ENCODE results near the gene AGBL1. TPM values are rescaled to one million over a fixed set of nuclear protein-coding genes. Genes with fewer than 3 reads are reported as not detected.

Gene AGBL1
- total RNA-seq, 3 donors from 2014 or later (not counting 1 experiment from before 2014, with no cell fraction given), result not detected

GRCh38 chr15:86259589-86259988 is 179.9 kb downstream of the AGBL1 start:
- no peaks in the 10 kb centered on the region for H3K36me3 Mint-ChIP-seq
- Histone ChIP-seq H3K4me1 (ENCODE audit: control insufficient read depth, insufficient read depth, low read length) (no peaks in the 10 kb centered on the region), H3K4me3 (ENCODE audit: low read length) (no peak overlapping the region), H3K36me3 (ENCODE audit: control insufficient read depth, insufficient read depth, low read length) (no peaks in the 10 kb centered on the region), H3K27me3 (ENCODE audit: control insufficient read depth, insufficient read depth, low read length) (no peaks in the 10 kb centered on the region), H3K27ac (ENCODE audit: low read length) (no peak overlapping the region), H3K9me3 (ENCODE audit: control insufficient read depth, insufficient read depth, low read length) (no peaks in the 10 kb centered on the region)
- H3K27ac Mint-ChIP-seq, result no peak overlapping the region
- intact Hi-C loops (cut with micrococcal nuclease), result no loop called here
- H3K4me3 Mint-ChIP-seq, result no peak overlapping the region
- TF ChIP-seq CTCF (IDR thresholded peaks at IDR 0.05), result no peak
- H3K9me3 Mint-ChIP-seq, result peaks cover 0 to 2% of the 10 kb centered on the region in 2 donors
- DNase-seq (no peak), ATAC-seq (no peak)
- no peaks in the 10 kb centered on the region for H3K4me1 Mint-ChIP-seq
- peaks cover 7 to 10% of the 10 kb centered on the region in 2 donors for H3K27me3 Mint-ChIP-seq (ENCODE audit: low read depth in 2 of 2)
- WGBS (ENCODE audit: insufficient coverage), result 89% methylated on average over 4 of the region's 5 CpGs

GRCh38 chr15:86263230-86263629 is 183.6 kb downstream of the AGBL1 start:
- Mint-ChIP-seq H3K4me3 (no peak overlapping the region), H3K4me1 (no peaks in the 10 kb centered on the region), H3K27me3 (ENCODE audit: low read depth in 2 of 2) (peaks cover 7 to 11% of the 10 kb centered on the region in 2 donors), H3K9me3 (peaks cover 0 to 2% of the 10 kb centered on the region in 2 donors), H3K27ac (no peak overlapping the region), H3K36me3 (no peaks in the 10 kb centered on the region)
- Histone ChIP-seq H3K4me1 (ENCODE audit: control insufficient read depth, insufficient read depth, low read length) (no peaks in the 10 kb centered on the region), H3K36me3 (ENCODE audit: control insufficient read depth, insufficient read depth, low read length) (no peaks in the 10 kb centered on the region), H3K4me3 (ENCODE audit: low read length) (no peak overlapping the region), H3K9me3 (ENCODE audit: control insufficient read depth, insufficient read depth, low read length) (no peaks in the 10 kb centered on the region), H3K27ac (ENCODE audit: low read length) (no peak overlapping the region), H3K27me3 (ENCODE audit: control insufficient read depth, insufficient read depth, low read length) (no peaks in the 10 kb centered on the region)
- 82% methylated on average over 2 of the region's 2 CpGs for WGBS (ENCODE audit: insufficient coverage)
- DNase-seq (no peak), ATAC-seq (no peak)
- intact Hi-C loops (cut with micrococcal nuclease), result no loop called here
- TF ChIP-seq CTCF (IDR thresholded peaks at IDR 0.05), result no peak

- Mint-ChIP-seq H3K9me3 (no peaks in the 10 kb centered on the region), H3K27me3 (ENCODE audit: low read depth in 2 of 2) (peaks cover 0 to 5% of the 10 kb centered on the region in 2 donors), H3K36me3 (no peaks in the 10 kb centered on the region), H3K27ac (no peak overlapping the region), H3K4me1 (peaks cover 0 to 5% of the 10 kb centered on the region in 2 donors), H3K4me3 (no peak overlapping the region)
- Histone ChIP-seq H3K27ac (ENCODE audit: low read length) (no peak overlapping the region), H3K4me3 (ENCODE audit: low read length) (no peak overlapping the region), H3K9me3 (ENCODE audit: control insufficient read depth, insufficient read depth, low read length) (no peaks in the 10 kb centered on the region), H3K36me3 (ENCODE audit: control insufficient read depth, insufficient read depth, low read length) (no peaks in the 10 kb centered on the region), H3K27me3 (ENCODE audit: control insufficient read depth, insufficient read depth, low read length) (no peaks in the 10 kb centered on the region), H3K4me1 (ENCODE audit: control insufficient read depth, insufficient read depth, low read length) (no peaks in the 10 kb centered on the region)
- ATAC-seq, result no peak
- 82% methylated on average over 5 of the region's 6 CpGs for WGBS (ENCODE audit: insufficient coverage)
- intact Hi-C loops (cut with micrococcal nuclease), result no loop called here
- DNase-seq, result no peak
- no peak for TF ChIP-seq CTCF (IDR thresholded peaks at IDR 0.05)
These were observed 187.3 kb downstream of the AGBL1 start for GRCh38 chr15:86266896-86267484.

DNA sequence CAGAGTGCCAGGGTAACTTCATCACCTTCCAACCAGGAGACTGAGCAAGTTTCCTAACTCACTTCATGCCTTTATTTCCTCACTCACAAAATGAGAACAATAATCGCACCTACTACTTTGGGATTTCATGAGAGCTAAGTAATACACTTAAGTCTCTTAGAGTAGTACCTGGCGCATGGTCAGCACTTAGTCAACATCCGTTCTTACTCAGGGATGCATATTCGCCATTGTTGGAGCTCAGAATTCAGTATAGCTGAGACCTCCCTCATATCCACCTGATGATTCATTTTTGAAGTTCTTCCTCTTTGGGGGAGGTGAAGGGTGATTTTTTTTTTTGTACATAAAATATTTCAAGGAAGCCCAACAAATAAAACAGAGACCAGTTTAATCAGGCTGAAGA is 188.2 kb downstream of the AGBL1 start:
- Mint-ChIP-seq H3K9me3 (no peaks in the 10 kb centered on the region), H3K27ac (no peak overlapping the region), H3K27me3 (ENCODE audit: low read depth in 2 of 2) (peaks cover 5 to 8% of the 10 kb centered on the region in 2 donors), H3K4me1 (peaks cover 0 to 5% of the 10 kb centered on the region in 2 donors), H3K36me3 (no peaks in the 10 kb centered on the region), H3K4me3 (no peak overlapping the region)
- H3K4me1 ChIP-seq (ENCODE audit: control insufficient read depth, insufficient read depth, low read length), result no peaks in the 10 kb centered on the region
- DNase-seq (no peak), ATAC-seq (no peak)
- no peaks in the 10 kb centered on the region for H3K9me3 ChIP-seq (ENCODE audit: control insufficient read depth, insufficient read depth, low read length)
- no peaks in the 10 kb centered on the region for H3K36me3 ChIP-seq (ENCODE audit: control insufficient read depth, insufficient read depth, low read length)
- WGBS (ENCODE audit: insufficient coverage), result 85% methylated on average over 2 of the region's 4 CpGs
- no peak overlapping the region for H3K27ac ChIP-seq (ENCODE audit: low read length)
- H3K4me3 ChIP-seq (ENCODE audit: low read length), result no peak overlapping the region
- TF ChIP-seq CTCF (IDR thresholded peaks at IDR 0.05), result no peak
- no peaks in the 10 kb centered on the region for H3K27me3 ChIP-seq (ENCODE audit: control insufficient read depth, insufficient read depth, low read length)
- intact Hi-C loops (cut with micrococcal nuclease), result no loop called here
